ENCODE measurements around the gene RAB24. TPM values are rescaled to one million over a fixed set of nuclear protein-coding genes. Genes with fewer than 3 reads are reported as not detected.
A peak's percentile ranks its signal among the peaks of the same experiment; 100 is the strongest.

RAB24 gene
- polyA plus RNA-seq, 1 donor from 2014 or later: 79.0 TPM

DNA sequence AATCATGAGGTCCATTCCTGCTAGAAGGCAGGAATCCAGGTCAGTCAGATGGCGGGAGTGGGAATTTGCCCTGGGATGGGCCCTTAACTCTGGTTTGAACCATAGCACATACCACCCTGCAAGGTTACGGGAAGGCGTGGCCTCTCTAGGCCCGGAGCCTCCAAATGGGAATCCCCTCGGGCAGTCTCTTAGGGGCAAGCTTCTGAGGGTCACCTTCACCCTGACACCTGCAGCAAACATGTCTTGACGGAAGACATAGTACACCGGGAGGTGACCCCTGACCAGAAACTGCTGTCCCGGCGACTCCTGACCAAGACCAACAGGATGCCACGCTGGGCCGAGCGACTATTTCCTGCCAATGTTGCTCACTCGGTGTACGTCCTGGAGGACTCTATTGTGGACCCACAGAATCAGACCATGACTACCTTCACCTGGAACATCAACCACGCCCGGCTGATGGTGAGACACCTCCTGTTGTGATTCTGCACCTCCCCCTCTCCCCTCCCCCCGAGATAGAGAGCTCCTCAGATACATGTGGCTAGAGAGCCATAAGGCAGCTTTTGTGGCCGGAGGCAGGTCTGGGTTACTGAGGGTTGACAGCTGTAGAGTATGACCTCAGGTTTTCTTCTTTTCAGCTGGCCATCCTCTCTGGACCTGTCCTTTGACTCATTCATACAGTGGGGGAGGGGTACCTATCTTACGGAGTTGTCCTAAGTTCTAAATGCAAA, 1.0 kb upstream of the RAB24 start:
- Histone ChIP-seq H4K20me1 (ENCODE audit: insufficient read depth) (no peaks in the 10 kb centered on the region), H3K9me3 (ENCODE audit: low read length) (no peaks in the 10 kb centered on the region), H2AFZ (ENCODE audit: low read depth, low read length) (no peak overlapping the region), H3K9me2 (ENCODE audit: insufficient read depth, low read length) (no peaks in the 10 kb centered on the region), H3K36me3 (ENCODE audit: insufficient read depth, low read length) (no peaks in the 10 kb centered on the region), H3K27ac (ENCODE audit: low read length) (peak overlapping the region; percentile 39), H3K27me3 (ENCODE audit: insufficient read depth, low read depth, low read length) (no peaks in the 10 kb centered on the region), H3K4me2 (ENCODE audit: low read length) (peak overlapping the region; percentile 93), H3K79me2 (replicated peaks; ENCODE audit: insufficient read depth, low read length) (peaks cover 16% of the 10 kb centered on the region), H3K9ac (ENCODE audit: low read length) (peak overlapping the region; percentile 91), H3K4me3 (ENCODE audit: low read length) (peak overlapping the region; percentile 100), H3F3A (ENCODE audit: insufficient read depth, low read length, poor library complexity, severe bottlenecking) (no peaks in the 10 kb centered on the region)
- TF ChIP-seq RAD21 (conservative IDR thresholded peaks at IDR 0.05) (no peak), MXI1 (conservative IDR thresholded peaks at IDR 0.05; ENCODE audit: poor library complexity, severe bottlenecking) (no peak), SMC3 (conservative IDR thresholded peaks at IDR 0.05; ENCODE audit: poor library complexity) (no peak), POLR2AphosphoS5 (IDR thresholded peaks at IDR 0.05) (no peak), EZH2 (IDR thresholded peaks at IDR 0.05; ENCODE audit: borderline replicate concordance, insufficient read depth, low read length, poor library complexity, severe bottlenecking) (no peak), TAF1 (IDR thresholded peaks at IDR 0.05; ENCODE audit: low read depth) (no peak), EP300 (conservative IDR thresholded peaks at IDR 0.05; ENCODE audit: poor library complexity, severe bottlenecking) (no peak)
- TF ChIP-seq, protein P1, sequence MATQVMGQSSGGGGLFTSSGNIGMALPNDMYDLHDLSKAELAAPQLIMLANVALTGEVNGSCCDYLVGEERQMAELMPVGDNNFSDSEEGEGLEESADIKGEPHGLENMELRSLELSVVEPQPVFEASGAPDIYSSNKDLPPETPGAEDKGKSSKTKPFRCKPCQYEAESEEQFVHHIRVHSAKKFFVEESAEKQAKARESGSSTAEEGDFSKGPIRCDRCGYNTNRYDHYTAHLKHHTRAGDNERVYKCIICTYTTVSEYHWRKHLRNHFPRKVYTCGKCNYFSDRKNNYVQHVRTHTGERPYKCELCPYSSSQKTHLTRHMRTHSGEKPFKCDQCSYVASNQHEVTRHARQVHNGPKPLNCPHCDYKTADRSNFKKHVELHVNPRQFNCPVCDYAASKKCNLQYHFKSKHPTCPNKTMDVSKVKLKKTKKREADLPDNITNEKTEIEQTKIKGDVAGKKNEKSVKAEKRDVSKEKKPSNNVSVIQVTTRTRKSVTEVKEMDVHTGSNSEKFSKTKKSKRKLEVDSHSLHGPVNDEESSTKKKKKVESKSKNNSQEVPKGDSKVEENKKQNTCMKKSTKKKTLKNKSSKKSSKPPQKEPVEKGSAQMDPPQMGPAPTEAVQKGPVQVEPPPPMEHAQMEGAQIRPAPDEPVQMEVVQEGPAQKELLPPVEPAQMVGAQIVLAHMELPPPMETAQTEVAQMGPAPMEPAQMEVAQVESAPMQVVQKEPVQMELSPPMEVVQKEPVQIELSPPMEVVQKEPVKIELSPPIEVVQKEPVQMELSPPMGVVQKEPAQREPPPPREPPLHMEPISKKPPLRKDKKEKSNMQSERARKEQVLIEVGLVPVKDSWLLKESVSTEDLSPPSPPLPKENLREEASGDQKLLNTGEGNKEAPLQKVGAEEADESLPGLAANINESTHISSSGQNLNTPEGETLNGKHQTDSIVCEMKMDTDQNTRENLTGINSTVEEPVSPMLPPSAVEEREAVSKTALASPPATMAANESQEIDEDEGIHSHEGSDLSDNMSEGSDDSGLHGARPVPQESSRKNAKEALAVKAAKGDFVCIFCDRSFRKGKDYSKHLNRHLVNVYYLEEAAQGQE (IDR thresholded peaks at IDR 0.05; ENCODE audit: borderline replicate concordance): no peak
- TF ChIP-seq, protein P2, sequence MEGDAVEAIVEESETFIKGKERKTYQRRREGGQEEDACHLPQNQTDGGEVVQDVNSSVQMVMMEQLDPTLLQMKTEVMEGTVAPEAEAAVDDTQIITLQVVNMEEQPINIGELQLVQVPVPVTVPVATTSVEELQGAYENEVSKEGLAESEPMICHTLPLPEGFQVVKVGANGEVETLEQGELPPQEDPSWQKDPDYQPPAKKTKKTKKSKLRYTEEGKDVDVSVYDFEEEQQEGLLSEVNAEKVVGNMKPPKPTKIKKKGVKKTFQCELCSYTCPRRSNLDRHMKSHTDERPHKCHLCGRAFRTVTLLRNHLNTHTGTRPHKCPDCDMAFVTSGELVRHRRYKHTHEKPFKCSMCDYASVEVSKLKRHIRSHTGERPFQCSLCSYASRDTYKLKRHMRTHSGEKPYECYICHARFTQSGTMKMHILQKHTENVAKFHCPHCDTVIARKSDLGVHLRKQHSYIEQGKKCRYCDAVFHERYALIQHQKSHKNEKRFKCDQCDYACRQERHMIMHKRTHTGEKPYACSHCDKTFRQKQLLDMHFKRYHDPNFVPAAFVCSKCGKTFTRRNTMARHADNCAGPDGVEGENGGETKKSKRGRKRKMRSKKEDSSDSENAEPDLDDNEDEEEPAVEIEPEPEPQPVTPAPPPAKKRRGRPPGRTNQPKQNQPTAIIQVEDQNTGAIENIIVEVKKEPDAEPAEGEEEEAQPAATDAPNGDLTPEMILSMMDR (IDR thresholded peaks at IDR 0.05; ENCODE audit: poor library complexity, severe bottlenecking): no peak

DNA sequence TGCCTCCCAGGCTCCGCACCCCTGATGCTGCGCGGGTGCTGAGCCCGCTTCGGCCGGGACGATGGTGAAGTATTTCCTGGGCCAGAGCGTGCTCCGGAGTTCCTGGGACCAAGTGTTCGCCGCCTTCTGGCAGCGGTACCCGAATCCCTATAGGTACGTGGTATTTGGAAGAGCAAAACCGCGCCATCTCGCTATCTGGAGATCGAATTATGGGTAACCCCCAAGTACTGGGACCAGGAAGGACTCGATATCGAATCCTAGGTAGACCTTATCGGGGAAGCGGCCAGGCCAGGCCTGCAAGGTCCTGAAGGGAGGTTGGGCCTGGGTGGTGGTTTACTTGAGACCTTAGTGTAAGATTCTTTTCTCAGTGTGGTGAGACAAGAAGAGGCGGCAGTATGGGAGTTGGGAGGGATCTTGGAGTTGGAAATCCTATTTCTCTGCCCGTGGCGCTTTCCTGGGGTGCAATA, 439 bp upstream of the RAB24 start:
- Histone ChIP-seq H3K9ac (ENCODE audit: low read length) (peak overlapping the region; percentile 91), H4K20me1 (ENCODE audit: insufficient read depth) (no peaks in the 10 kb centered on the region), H2AFZ (ENCODE audit: low read depth, low read length) (no peak overlapping the region), H3K79me2 (replicated peaks; ENCODE audit: insufficient read depth, low read length) (peaks cover 16% of the 10 kb centered on the region), H3K36me3 (ENCODE audit: insufficient read depth, low read length) (no peaks in the 10 kb centered on the region), H3K9me3 (ENCODE audit: low read length) (no peaks in the 10 kb centered on the region), H3F3A (ENCODE audit: insufficient read depth, low read length, poor library complexity, severe bottlenecking) (no peaks in the 10 kb centered on the region), H3K4me3 (ENCODE audit: low read length) (peak overlapping the region; percentile 100), H3K27me3 (ENCODE audit: insufficient read depth, low read depth, low read length) (no peaks in the 10 kb centered on the region), H3K4me2 (ENCODE audit: low read length) (peak overlapping the region; percentile 93), H3K27ac (ENCODE audit: low read length) (peak overlapping the region; percentile 39), H3K9me2 (ENCODE audit: insufficient read depth, low read length) (no peaks in the 10 kb centered on the region)
- TF ChIP-seq MXI1 (conservative IDR thresholded peaks at IDR 0.05; ENCODE audit: poor library complexity, severe bottlenecking) (peak; percentile 17), EP300 (conservative IDR thresholded peaks at IDR 0.05; ENCODE audit: poor library complexity, severe bottlenecking) (no peak)

Measured in neural cell (in vitro differentiated cells).